ENCODE data around the gene LMNA.

The LMNA gene

GRCh38 chr1:156151093-156151688 lies 36.7 kb downstream of the LMNA start:
- no peak for TF ChIP-seq FOXP2 (optimal IDR thresholded peaks at IDR 0.05; ENCODE audit: borderline replicate concordance, extremely low read depth, extremely low read length, insufficient read depth)
- TF ChIP-seq SIN3A (IDR thresholded peaks at IDR 0.05; ENCODE audit: borderline replicate concordance, insufficient read depth, low read length), result no peak
- no peak for TF ChIP-seq TAF1 (IDR thresholded peaks at IDR 0.05; ENCODE audit: borderline replicate concordance, insufficient read depth, low read length)
- no peak for TF ChIP-seq POLR2AphosphoS5 (IDR thresholded peaks at IDR 0.05; ENCODE audit: low read depth, low read length)
- no peak for TF ChIP-seq REST (IDR thresholded peaks at IDR 0.05; ENCODE audit: insufficient read depth in 1 of 2, low read depth in 2 of 2, low read length in 2 of 2)

GRCh38 chr1:156152628-156153027 lies 38.1 kb downstream of the LMNA start:
- TF ChIP-seq SIN3A (IDR thresholded peaks at IDR 0.05; ENCODE audit: borderline replicate concordance, insufficient read depth, low read length), result no peak
- no peak for TF ChIP-seq TAF1 (IDR thresholded peaks at IDR 0.05; ENCODE audit: borderline replicate concordance, insufficient read depth, low read length)
- no peak for TF ChIP-seq POLR2AphosphoS5 (IDR thresholded peaks at IDR 0.05; ENCODE audit: low read depth, low read length)
- no peak for TF ChIP-seq REST (IDR thresholded peaks at IDR 0.05; ENCODE audit: insufficient read depth in 1 of 2, low read depth in 2 of 2, low read length in 2 of 2)
- TF ChIP-seq FOXP2 (optimal IDR thresholded peaks at IDR 0.05; ENCODE audit: borderline replicate concordance, extremely low read depth, extremely low read length, insufficient read depth), result no peak

- no peak for TF ChIP-seq SIN3A (IDR thresholded peaks at IDR 0.05; ENCODE audit: borderline replicate concordance, insufficient read depth, low read length)
- TF ChIP-seq REST (IDR thresholded peaks at IDR 0.05; ENCODE audit: insufficient read depth in 1 of 2, low read depth in 2 of 2, low read length in 2 of 2), result no peak
- no peak for TF ChIP-seq POLR2AphosphoS5 (IDR thresholded peaks at IDR 0.05; ENCODE audit: low read depth, low read length)
- no peak for TF ChIP-seq FOXP2 (optimal IDR thresholded peaks at IDR 0.05; ENCODE audit: borderline replicate concordance, extremely low read depth, extremely low read length, insufficient read depth)
- TF ChIP-seq TAF1 (IDR thresholded peaks at IDR 0.05; ENCODE audit: borderline replicate concordance, insufficient read depth, low read length), result no peak
Measured at GRCh38 chr1:156153362-156153761, 38.9 kb downstream of the LMNA start, which contains the start of gene SEMA4A. TSS of gene SEMA4A (plus strand) at chr1:156153585. CDS start at chr1:156154579, 994 bp downstream.

- TF ChIP-seq SIN3A (IDR thresholded peaks at IDR 0.05; ENCODE audit: borderline replicate concordance, insufficient read depth, low read length), result no peak
- no peak for TF ChIP-seq FOXP2 (optimal IDR thresholded peaks at IDR 0.05; ENCODE audit: borderline replicate concordance, extremely low read depth, extremely low read length, insufficient read depth)
- TF ChIP-seq TAF1 (IDR thresholded peaks at IDR 0.05; ENCODE audit: borderline replicate concordance, insufficient read depth, low read length), result no peak
- no peak for TF ChIP-seq POLR2AphosphoS5 (IDR thresholded peaks at IDR 0.05; ENCODE audit: low read depth, low read length)
- no peak for TF ChIP-seq REST (IDR thresholded peaks at IDR 0.05; ENCODE audit: insufficient read depth in 1 of 2, low read depth in 2 of 2, low read length in 2 of 2)
Measured at GRCh38 chr1:156154317-156154749, 39.8 kb downstream of the LMNA start.

All from PFSK-1 (cell line).